IMR-90 (cell line): ENCODE data around the gene CDON.

ENCODE experiments used
- CEBPB ChIP-seq: IDR thresholded peaks from 2 replicates; pipeline ENCODE4 v1.6.1; 2012; ENCODE audit warnings: low read depth, low read length, improper control_type of control experiment
- MAZ ChIP-seq: IDR thresholded peaks from 2 replicates; pipeline ENCODE4 v1.6.1; 2012; ENCODE audit warnings: low read depth, mild to moderate bottlenecking, low read length, improper control_type of control experiment, moderate library complexity, borderline replicate concordance
- TF ChIP-seq, protein P1 (sequence below): conservative IDR thresholded peaks from 2 replicates; pipeline ENCODE4 v1.5.1; 2012; ENCODE audit warnings: mild to moderate bottlenecking, low read depth, low read length, improper control_type of control experiment

DNA sequence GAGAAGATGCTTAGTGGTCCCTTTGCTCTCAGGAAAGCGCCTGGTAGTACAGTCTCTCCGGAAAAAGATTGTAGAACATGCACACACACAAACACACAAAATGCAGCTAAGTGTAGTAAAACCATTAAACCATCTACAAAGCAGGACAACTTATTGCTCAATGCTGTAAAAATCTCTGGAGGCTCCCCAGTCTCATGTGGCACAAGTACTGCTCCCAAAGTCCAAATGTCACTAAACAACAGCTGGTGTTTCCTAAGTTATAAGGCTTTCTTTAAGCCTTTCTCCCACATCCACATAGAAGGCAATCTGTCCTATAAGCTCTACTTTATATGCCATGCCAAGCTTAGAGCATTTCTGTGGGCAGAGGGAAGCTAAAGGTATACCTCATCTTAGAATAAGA, 32.9 kb downstream of the CDON start:
- TF ChIP-seq, protein P1, sequence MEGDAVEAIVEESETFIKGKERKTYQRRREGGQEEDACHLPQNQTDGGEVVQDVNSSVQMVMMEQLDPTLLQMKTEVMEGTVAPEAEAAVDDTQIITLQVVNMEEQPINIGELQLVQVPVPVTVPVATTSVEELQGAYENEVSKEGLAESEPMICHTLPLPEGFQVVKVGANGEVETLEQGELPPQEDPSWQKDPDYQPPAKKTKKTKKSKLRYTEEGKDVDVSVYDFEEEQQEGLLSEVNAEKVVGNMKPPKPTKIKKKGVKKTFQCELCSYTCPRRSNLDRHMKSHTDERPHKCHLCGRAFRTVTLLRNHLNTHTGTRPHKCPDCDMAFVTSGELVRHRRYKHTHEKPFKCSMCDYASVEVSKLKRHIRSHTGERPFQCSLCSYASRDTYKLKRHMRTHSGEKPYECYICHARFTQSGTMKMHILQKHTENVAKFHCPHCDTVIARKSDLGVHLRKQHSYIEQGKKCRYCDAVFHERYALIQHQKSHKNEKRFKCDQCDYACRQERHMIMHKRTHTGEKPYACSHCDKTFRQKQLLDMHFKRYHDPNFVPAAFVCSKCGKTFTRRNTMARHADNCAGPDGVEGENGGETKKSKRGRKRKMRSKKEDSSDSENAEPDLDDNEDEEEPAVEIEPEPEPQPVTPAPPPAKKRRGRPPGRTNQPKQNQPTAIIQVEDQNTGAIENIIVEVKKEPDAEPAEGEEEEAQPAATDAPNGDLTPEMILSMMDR = no peak
- TF ChIP-seq CEBPB = no peak
- no peak for TF ChIP-seq MAZ
